NAMALWA (cell line): Measurements from ENCODE around the gene SDC3.
"Not testable (repeated sequence)": the region's sequence is repeated elsewhere in the genome, so short reads cannot be mapped to it uniquely, and the experiment has no call there.

Source experiments
- DNase-seq: peaks from one replicate; pipeline ENCODE4 v3.0.0-alpha.2; 2015; ENCODE audit warnings: low spot score

SDC3 gene

DNA sequence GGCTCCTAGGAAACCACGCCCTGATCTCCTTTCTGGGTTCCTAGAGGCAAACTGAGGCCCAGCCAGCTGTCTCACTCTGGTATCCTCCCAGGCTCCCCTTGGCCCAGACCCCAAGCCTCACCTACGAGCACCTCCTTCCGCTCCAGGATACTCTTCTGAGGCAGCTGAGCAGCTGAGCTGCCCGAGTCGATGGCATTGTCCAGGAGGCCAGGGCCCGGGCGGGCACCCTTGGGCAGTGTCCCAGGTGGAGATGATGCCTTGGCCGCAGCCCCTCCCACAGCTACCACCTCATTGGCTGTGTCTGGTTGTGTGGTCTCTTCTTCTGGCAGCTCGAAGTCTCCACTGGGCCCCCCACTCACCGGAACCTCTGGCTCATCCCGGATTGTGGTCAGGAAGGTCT, 34.4 kb downstream of the SDC3 start:
- no peak for DNase-seq

DNA sequence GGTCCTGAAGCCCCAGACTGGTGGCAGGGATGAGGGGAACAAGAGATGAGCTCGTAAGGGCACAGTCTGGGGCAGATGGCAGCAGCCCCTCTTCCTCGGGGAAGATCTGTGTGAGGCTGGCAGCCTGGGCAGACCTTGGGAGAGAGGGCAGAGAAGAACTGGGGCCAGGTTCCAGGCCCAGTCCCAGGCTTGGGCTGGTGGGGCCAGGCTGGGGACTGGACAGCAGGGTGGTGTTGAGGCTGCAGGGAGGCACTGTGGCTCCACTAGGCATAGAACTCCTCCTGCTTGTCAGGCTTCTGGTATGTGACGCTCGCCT, 35.7 kb downstream of the SDC3 start:
- no peak for DNase-seq

DNA sequence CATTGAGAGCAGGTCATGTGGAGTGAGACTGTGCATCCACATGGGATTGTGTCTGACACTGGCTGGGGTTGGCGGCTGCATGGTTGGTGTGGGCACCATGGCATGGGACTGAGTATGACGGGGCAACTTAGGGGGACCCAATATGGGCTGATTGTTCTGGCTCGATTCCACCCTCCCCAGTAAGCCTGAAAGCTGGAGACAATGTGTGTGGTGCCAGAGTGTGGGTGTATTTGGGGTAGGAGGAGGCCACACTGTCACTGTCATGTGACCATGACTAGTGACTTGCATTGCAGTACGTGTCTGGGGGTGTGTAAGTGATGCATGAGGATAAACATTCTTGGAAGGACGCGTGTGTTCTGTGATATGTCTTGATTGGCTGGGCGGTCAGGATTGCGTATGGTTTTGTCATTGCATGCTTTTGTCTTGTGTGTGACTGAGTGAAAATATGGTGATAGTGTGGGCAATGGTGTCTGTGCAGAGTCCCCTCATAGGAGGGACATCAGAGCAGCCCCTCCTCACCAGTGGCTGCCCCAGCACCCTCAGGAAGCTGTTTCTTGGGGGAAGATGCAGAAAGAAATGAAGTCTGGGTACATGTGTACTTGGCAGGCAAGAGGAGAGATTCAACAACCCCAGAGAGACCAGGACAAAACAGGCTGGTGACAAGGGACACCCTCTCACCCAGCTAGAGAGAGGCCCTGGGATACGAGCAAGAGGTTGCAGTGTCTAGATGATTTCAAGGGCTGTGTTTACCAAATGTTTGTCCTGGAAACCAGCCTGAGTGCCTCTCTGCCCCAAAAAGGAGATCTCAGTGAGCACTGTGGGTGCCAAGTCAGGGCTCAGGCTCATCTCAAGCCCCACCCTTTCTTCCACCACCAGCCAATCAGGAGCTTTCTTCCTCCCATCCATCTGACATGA, 36.3 kb downstream of the SDC3 start:
- DNase-seq, result peak; percentile 40

DNA sequence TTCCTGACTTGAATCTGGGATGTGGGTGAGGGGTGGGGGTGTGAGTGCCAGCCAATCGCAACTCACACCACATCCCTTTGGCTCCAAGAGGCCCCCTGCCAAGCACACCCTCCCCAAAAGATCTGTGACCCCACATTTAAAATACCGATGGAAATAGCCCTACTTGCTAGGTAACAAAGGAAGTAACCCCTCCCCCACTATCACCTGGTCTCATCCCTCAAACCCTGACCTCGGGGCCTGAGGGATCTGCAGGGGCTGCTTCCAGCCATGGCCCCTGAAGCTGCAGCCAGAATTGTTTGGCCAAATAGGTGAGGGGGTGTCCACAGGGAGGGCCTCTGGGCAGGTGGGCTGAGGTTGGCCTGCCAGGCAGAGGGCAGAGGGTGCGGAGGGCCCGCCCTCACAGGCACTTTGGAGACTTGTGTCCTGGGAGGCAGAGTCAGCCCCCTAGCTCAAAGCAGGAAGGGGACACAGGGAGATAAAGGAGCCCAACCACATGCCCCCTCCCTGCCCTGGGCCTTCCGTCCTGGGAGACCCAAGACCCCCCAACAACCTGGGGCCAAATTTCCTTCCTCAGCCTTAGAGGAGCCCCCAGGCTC, 37.2 kb downstream of the SDC3 start:
- DNase-seq, result no peak

DNA sequence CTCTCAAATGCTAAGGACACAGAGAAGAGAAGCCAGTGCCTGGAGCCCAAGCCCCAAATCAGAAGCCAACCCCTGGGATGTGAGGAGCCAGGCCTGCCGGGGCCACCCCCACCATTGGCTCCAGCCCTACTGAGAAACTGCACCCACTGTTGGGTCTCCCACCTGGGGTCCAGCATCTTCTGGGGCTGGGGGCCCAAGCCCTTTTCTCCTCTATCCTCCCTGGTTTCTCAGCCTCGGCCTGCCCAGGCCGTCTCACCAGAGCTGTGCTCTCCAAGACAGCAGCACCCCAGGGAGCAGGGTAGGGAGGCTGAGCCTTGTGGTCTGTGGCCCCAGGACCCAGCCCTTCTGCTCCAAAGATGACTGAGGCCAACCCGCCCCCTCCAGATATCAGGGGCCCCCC, 37.9 kb downstream of the SDC3 start:
- no peak for DNase-seq

DNA sequence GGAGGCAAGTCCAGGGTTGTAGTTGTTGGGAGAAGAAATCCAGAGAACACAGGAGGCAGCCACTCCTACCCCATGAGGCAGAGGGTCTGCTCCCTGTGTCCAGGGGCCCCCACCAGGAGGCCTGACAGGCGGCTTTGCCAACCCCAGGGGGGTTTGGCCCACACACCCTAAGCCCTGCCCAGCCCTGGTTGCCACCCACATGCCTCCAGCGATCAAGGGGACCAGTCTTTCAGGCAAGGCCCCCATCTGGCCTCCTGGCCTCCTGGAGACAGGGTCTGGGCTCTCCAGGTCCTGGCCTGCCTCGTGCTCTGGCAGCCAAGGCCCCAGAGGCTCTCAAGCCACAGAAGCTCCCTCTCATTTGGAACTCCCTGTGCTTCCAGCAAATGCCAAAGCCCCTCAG, 38.5 kb downstream of the SDC3 start:
- no peak for DNase-seq

DNA sequence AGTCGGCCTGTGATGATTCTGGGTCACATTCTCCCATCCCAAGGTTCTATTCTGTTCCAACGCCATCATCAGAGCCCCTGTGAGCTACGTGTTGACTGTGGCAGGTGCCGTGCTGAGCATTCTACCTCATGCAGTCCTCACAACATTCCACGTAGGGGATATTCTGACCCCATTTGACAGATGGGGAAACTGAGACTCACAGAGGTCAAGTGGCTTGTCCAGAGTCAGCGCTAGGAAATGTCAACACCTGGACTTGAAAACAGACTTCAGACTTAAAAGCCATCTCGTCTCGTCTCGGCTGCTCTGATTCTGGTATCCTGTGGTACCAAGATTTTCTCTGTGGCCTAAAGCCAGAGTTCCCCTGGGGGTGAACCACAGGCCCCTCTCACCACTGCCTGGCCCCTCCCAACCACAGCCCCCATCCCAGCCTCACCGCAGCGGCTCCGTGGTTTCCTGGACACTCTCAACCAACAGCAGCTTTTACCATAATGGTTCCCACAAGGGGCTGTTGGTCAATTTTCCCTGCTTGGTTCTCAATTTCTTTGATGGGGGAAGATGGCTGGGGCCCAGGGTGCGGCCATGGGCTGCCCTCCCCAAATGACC, 39.6 kb downstream of the SDC3 start:
- DNase-seq, result peak; percentile 50

DNA sequence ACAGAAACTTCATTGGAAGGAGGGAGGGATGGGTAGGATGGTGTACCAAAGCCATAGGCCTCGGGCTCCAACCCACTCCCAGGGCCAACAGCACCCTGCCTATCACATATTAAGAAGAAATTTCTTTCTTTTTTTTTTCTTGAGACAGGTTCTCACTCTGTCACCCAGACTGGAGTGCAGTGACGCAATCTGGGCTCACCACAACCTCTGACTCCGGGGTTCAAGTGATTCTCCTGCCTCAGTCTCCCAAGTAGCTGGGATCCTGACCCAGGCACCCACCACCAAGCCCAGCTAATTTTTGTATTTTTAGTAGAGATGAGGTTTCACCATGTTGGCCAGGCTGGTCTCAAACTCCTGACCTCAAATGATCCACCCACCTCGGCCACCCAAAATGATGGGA, 40.5 kb downstream of the SDC3 start:
- DNase-seq, result not testable (repeated sequence)

DNA sequence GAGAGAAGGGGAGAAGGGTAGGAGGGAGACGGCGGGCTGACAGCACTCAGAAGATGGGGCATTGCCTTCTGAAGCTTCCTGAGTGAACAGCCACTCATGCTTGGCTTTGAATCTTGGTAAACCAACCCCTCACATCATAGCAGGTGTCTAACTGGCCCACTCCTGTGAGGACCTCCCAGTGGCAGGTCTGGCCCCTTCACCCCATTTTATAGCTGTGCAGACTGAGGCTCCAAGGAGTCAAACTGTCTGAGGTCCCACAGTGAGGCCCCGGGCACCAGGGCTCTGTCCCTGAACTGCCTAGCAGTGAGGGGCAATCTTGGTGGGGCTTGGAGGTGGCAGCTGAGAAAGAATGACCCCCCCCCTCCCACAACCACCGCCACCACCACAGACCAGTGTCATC, 41.0 kb downstream of the SDC3 start:
- DNase-seq, result no peak

DNA sequence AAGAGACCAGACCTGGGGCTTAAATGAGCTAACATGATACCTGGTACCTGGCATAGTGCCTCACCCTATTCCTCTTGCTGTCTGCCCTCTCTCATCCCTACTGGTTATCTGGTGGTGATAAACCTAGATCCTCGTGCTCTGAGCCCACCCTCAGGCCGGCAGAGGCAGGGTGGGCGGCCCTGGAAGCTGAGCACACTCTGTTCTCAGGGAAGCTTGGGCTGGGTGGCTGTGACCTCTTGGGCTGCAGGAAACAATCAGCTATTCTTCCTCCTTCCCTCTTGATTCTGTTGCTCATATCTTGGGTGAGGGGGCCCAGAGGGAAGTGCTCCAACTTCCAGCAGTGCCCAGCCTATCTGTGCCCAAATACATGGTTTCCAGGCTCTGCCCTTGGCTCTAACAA, 42.0 kb downstream of the SDC3 start:
- DNase-seq, result no peak

DNA sequence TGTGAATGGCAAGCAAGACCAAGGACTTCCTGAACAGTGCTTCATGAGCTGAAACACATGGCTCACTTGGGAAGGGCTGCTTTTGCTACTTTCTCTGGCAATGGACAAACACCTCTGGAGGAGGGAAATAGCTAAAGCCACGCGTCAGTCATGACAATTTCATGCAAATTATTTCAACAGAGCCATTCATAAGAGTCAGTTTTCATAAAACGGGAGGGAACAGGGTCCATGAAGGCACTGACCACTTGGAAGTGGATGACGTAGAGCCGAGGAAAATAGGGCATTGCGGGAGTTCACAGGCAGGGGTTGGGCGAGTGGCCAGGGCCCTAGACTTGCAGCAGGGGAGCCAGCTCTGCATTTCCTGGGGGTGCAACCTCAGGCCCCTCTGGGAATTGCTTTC, 43.9 kb downstream of the SDC3 start:
- no peak for DNase-seq

DNA sequence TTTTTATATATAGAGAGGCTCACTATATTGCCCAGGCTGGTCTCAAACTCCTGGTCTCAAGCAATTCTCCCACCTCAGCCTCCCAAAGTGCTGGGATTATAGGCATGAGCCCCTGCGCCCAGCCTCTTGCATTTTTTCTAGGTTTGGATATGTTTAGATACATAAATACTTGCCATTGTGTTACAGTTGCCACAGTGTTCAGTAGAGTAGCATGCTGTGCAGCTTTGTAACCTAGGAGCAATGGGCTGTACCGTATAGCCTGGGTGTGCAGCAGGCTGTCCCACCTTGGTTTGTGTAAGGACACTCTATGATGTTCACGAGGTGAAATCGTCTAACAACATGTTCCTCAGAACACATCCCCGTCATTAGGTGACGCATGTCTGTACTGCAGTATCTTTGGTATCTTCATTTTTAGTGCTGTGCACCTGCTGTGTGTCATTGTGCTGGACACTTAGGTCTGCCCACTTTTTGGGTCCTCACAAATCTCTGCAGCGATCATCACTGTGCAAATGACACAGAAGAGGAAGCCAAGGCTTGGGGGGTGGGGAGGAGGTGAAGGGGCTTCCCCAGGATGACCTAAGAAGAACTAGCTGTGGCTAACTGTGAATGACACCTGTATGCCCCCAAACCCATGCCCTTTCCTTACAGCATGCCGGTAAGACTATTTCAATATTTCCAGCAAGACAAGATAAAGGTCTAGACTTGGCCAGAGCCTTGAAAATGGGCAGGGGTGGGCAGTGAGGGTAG, 44.5 kb downstream of the SDC3 start:
- DNase-seq, result no peak

DNA sequence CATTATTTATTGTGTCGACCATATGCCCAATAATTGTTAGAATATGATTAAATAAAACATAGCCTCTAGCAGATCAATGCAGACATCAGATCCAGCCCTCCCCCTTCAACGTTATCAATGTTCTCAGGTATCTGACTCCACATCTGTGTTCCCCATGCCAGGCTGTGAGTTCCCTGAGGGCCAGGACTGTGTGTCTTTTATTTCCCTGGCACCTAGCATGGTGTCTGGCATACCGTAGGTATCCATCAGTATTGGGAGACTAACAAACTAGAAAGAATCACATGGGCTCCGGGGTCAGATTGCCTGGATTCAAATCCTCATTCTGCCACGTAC, 48.3 kb downstream of the SDC3 start:
- DNase-seq, result no peak

DNA sequence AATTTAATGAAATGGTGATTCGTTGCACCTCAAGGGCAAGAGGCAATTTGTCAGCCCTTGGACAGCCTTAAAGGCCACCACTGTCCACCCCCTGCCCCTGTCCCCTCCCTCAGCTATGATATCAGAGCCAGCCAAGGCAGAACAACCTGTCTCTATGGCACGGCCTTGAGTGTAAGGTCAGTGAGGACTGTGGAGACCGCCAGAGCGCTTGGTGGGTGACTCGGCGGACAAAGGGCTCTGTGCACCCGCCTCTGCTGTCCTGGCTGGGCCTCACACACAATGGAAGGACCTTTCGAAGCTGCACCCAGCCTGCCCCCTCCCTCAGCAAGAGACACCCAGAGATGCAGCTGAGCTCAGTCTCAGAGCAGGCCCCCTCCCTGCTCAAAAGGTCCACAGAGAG, 50.6 kb downstream of the SDC3 start:
- DNase-seq, result no peak

DNA sequence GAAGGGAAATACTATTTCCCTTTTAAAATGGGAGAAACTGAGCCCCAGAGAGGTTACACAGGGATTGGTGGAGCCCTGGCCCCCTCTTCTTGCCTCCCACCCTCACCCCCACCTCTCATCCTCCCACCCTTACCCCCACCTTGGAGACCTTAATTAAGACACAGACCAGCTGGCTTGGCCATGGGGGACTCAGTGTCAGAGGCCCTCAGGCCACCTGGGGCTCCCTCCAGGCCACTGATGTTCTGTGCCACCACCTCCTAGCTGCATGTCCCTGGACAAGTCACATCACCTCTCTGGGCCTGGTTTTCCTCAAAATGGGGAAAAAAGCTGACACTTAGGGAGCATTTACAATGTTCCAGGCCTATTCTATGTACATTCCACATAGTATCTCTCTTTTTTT, 51.5 kb downstream of the SDC3 start:
- DNase-seq, result no peak

DNA sequence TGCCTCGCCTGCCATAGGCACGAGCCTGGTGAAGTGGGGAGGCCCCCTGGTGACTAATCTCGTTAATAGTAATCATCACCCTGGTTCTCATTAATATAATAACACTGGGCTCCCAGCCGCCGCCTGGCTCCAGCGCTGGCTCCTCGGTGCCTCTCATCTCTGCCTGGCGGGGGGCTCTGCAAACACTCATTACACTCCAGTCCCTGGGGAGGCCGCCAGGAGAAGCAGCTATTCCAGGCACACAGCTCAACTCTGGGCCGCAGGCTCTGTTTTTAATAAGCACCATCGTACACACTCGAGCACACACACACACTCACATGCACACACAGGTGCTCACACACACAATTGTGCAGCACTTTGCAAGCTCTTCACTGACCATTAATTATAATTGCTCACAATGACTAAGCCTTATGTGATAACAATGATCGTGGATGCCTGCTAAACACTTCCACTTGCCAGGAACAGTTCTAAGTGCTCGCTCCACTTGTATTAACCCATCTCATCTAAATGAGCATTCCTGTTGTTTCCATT, 52.2 kb downstream of the SDC3 start:
- peak; percentile 62 for DNase-seq

DNA sequence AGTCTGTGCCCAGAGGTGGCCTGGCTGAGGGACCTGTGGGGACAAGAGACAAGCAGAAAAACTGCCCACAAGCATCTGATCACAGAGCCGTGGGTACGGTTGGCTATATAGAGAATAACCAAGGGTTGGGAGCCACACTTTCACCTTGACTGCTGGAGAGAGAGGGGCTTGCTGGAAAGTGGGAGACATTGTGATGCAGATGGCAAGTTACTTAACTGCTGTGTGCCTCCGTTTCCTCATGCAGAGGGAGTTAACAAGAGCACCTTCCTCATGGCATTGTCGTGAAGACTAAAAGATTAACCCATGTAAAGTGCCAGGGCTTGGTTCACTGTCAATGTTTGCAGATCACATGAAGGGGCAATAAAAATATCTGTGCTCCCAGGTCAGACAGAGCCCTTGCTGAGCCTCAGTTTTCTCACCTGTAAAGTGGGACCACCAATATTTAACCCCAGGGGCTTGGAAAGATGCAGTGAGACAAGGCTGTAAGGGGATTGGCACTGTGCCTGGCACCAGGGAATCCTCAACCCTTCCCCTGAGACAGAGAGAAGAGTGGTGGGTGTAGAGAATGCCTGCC, 52.8 kb downstream of the SDC3 start:
- no peak for DNase-seq

DNA sequence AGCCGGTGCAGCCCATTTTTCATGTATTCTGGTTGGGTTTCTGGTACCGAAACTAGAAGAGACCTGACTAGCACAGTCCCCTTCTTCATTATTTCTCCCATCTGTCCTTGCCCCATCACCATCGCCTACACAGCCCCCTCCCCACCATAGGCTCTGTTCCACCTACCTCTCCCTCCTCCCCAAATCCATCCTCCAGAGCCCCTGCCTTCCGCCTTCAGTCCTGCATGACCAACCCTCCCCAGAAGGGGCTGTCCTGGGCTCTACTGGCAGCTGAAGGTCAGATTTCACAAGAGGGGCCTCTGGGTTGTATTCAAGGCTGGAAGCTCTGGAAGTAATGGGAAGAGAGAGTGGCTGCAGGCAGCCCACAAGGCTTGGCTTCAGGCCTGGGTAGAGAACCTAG, 55.2 kb downstream of the SDC3 start:
- DNase-seq, result no peak

DNA sequence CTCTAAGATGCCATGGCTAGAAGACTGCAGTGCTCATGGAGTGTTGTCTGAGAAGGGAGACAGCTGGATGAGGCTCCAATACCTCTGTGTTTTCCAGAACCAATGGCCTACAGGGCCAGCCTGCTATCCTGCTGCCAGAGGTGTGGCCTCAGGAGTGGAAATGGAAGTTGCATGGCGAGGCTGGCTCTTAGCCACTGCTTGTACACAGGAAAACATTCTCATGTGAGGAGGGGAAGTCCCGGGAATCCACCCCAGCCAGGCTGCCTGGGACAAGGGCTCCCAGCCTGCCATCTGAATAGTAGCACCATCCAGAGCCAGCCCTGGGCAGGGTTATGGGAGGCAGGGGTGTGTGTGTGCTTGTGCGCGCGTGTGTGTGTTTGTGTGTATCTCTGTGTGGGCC, 56.5 kb downstream of the SDC3 start:
- no peak for DNase-seq

DNA sequence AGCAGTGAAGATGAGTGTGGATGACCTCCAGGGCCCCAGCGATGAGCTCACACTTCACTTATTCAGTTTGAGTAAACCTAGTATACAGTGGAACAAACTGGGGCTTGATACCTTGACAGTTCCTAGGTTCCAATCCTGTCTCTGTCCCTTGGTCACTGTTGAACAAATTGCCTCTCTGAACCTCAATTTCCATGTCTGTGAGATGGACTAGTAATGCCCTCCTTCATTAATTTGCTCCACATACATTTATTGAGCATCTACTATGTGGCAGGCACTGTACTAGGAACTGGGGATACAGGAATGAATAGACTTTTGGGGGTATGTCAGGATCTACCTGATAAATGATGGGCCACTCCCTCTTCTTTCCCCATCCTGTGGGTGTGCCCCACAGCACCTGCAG, 57.3 kb downstream of the SDC3 start:
- DNase-seq, result no peak

DNA sequence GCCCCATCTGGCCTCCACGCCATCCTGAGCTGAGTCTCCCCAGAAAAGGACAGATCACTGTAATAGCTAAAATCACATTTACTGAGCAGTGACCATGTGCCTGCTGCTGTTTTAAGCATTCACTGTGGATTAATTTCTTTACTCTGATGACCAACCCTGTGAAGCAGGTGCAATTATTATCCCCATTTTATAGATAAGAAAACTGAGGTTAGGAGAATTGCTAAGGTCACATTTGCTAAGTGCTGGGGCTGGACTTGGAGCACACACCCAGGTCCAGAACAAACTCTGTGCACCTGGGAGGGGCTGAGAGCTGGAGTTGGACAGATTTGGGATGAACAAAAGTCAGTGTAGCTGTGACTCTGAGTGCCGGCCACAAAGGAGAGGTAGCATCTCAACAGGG, 58.0 kb downstream of the SDC3 start:
- DNase-seq, result no peak

DNA sequence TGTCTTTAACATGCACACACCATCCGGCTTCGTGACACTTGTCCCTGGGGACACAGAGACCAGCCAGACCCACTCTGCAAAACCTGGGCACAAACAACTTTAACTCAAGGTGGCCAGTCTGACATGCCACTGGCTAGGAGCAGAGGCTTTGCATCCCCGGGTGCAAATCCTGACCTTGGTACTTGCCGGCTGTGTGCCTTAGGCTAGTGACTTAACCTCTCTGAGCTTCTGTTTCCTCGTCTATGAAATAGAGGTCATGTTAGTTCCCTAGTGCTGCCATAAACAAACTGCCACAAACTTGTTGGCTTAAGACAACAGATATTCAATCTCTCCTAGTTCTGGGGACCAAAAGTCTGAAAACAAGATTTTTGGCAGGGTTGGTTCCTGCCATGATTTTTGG, 60.4 kb downstream of the SDC3 start:
- DNase-seq, result no peak
